Measurements from ENCODE around the gene TOX2.

TOX2 gene

GRCh38 chr20:43940518-43941225, 26.0 kb downstream of the TOX2 start:
- DNase-seq, result no peak

DNA sequence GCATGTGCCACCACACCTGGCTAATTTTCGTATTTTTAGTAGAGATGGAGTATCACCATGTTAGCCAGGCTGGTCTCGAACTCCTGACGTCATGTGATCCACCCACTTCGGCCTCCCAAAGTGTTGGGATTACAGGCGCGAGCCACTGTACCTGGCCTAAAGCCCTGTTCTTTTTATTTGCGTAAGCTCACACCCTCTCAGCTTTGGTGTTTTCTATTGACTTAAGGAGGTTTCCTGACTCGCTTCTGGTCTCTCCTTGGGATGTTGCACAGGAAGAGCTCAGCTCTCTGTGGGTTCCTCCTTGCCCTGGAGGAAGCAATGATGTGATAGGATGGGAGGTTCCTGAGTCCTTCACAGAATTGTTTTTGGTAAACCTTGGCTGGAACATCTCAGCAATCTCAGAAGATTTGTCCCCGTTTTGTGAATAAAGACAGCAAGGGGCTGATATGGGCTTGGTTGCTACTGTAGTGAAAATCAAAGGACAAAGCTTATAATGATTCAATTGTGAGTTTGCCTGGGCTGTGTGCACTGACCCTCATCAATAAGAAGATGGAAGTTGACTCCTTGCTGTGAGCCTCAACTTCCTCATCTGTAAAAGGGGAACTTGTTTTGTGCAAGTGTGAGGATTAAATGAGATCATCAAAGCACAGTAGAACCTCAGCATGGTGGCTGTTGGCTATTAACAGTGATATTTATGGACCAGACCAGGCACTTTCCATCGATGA, 27.0 kb downstream of the TOX2 start:
- no peak for DNase-seq

GRCh38 chr20:43942201-43942590, 27.5 kb downstream of the TOX2 start:
- DNase-seq, result no peak

GRCh38 chr20:43942667-43943285, 28.1 kb downstream of the TOX2 start:
- no peak for DNase-seq

GRCh38 chr20:43943725-43944124, 29.1 kb downstream of the TOX2 start:
- DNase-seq, result no peak

DNA sequence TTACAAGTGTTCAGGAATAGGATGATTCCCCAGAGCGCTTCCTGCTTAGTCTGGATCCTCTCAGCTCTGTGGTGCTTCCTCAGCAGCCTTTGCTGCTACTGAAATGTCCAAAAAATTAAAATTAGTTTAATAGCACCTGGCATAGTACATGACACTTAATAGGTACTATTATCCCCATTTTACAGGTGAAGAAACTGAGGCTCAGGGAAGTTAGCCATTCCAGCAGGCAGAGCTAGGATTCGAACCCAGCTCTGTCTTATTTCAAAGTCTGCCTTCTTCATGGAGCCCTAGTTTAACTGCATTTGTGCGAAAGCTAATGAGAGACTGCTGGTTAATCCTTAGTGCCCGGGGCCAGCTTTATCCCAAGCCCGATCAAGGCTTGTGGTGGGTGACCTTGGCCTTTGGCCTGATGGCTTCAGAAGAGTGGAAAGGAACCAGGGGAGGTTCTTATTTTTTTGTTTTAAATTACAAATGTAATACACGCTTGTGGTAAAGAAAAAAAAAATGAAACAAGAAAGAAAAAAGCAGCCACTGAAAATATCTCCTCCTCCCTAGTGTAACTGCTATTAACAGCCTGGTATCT, 30.1 kb downstream of the TOX2 start:
- no peak for DNase-seq

- DNase-seq, result no peak
Observed at GRCh38 chr20:43945391-43946205, 30.9 kb downstream of the TOX2 start.

- DNase-seq, result no peak
Observed at GRCh38 chr20:43946206-43946491, 31.5 kb downstream of the TOX2 start.

DNA sequence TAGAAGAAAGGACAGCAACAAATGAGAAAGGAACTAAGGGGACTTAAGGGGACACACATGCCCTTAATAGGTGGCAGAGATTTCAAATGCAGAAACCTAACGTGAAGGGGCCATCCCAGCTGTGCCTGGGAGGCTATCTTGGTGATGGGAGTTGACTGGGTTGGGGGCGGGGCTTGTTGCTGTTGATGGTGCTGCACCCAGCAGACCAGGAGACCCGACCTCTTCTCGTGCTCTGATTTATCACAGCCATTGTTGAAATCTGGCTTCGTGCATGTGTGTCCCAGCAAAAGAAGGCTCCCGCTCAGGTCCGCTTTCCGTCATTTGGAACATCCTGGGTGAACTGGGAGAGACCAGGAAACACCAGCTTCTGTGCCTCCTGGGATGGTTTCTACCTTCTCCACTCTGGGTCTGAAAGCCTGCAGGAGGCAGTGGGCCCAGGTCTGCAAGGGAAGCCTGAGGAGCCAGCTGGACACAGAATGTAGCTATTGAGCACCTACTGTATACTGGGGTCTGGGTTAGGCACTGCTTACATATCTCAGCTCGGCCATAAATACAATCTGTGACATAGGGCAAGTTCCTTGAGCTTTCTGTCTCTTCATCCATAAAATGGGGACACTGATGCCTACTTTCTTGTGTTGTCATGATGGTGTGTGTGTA, 32.1 kb downstream of the TOX2 start:
- no peak for DNase-seq

GRCh38 chr20:43947316-43947710, 32.7 kb downstream of the TOX2 start:
- no peak for DNase-seq

GRCh38 chr20:43948455-43948854, 33.8 kb downstream of the TOX2 start:
- DNase-seq, result no peak

GRCh38 chr20:43949248-43949647, 34.6 kb downstream of the TOX2 start:
- no peak for DNase-seq

GRCh38 chr20:43949741-43950618, 35.3 kb downstream of the TOX2 start:
- DNase-seq, result no peak

- DNase-seq, result no peak
Observed at GRCh38 chr20:43953919-43954592, 39.4 kb downstream of the TOX2 start.

GRCh38 chr20:43954704-43955061, 40.0 kb downstream of the TOX2 start:
- DNase-seq, result no peak

- DNase-seq, result no peak
Observed at GRCh38 chr20:43955062-43955749, 40.6 kb downstream of the TOX2 start.

- DNase-seq, result no peak
Observed at GRCh38 chr20:43955750-43956191, 41.1 kb downstream of the TOX2 start.

GRCh38 chr20:43957392-43957791, 42.7 kb downstream of the TOX2 start:
- no peak for DNase-seq

DNA sequence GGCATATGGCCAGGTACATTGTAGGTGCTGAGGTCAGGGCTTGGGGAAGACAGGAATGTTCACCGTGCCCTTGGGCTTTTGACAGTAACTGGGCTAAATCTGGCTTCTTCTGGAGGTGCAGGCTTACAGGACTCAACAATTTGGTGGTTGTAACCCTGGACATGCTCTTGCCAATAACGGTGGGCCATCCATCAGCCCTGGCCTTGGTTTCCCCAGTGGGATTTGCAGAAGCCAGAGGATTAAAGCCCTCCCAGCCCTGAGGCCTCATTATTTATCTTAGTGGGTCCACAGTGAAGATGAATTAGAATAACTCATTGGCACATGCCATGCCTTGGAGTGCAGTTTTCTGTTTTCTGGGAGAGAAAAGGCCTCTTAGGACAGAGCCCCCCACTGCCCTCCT, 44.0 kb downstream of the TOX2 start:
- no peak for DNase-seq

All from DMS 273 treated with DMSO at 0.1 percent for 48 hours (cell line).